GM21737 (cell line): ENCODE data around the gene SLC17A2.
A peak's percentile ranks its signal among the peaks of the same experiment; 100 is the strongest.
"Not testable (repeated sequence)": the region's sequence is repeated elsewhere in the genome, so short reads cannot be mapped to it uniquely, and the experiment has no call there.

Source experiments
- ATAC-seq: cut with Tn5 transposase; IDR thresholded peaks from one replicate; pipeline ENCODE4 v1.9.1; 2021; ENCODE audit warnings: mild to moderate bottlenecking, moderate library complexity; ENCODE audit not compliant: unreplicated experiment

The SLC17A2 gene

DNA sequence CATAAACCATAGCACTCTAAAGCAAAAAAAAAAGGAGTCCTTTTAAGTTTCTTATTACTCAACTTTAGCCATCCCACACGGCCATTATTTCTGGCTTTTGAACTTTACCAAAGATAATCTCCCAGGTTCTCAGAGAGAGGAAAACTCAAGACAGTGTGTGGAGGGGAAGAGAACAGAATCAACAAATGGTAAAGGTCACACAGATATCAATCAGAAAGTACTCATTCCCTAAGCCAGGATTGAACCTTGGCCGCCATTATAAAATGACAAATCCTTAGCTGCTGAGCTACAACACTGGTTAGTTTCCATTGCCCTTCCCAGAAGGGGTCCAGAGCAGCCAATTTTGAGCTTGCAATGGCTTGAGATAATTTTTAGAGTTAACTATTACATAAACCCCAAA, 22.0 kb upstream of the SLC17A2 start:
- no peak for ATAC-seq

DNA sequence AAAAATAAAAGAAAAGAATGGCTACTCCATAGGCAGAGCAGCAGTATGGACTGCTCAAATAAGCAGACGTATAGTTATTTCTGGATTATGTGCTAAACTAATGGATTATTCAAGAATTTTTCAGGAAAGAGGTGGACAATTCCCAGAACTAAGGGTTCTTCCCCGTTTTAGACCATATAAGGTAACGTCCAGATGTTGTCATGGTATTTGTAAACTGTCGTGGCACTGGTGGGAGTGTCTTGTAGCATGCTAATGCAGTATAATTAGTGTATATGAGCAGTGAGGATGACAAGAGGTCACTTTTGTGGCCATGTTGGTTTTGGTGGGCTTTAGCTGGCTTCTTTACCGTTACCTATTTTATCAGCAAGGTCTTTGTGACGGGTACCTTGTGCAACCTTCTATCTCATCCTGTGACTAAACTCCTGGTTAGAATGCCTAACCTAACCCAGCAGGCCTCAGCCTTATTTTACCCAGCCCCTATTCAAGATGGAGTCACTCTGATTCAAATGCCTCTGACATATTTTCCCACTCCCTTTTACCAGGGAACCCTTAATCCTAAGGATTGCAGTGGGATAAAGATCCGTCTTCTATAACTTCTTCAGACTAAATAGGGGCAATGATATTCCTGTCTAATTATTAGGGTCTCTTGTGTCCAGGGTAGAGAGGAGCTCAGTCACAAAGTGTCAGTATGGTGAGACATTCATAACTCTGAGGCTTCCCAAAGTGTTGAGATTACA, 21.0 kb upstream of the SLC17A2 start:
- ATAC-seq: no peak

DNA sequence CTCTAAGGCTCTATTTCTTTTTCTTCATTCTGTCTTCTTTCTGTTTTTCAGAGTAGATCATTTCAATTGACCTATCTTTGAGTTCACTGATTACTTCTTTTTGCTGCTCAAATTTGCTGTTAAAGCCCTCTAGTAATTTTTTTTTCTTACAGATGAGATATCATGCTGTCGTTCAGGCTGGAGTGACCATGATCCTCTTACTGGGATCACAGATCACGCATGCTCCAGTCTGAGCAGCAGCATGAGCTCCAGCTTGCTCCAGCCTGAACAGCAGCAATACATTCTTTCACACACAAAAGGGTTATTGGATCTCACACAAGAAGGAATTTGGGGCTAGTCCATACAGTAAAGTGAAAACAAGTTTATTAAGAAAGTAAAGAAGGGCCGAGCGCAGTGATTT, 19.8 kb upstream of the SLC17A2 start:
- ATAC-seq: no peak

DNA sequence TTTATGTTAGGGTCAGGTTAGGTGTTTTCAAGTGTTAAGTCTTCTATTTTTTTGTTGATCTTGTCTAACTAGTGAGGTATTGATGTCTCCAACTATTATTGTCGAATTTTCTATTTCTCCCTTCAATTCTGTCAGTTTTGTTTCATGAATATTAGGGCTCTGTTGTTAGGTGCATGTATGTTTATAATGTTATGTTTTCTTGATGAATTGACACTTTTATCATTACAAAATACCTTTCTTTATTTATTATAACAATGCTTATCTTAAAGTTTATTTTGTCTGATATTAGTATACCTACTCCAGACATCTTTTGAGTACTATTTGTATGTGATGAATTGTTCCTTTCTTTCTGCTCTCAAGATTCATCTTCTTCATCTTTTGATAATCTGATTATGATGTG, 19.2 kb upstream of the SLC17A2 start:
- no peak for ATAC-seq

- not testable (repeated sequence) for ATAC-seq
Measured at GRCh38 chr6:25947492-25947891, 17.0 kb upstream of the SLC17A2 start.

DNA sequence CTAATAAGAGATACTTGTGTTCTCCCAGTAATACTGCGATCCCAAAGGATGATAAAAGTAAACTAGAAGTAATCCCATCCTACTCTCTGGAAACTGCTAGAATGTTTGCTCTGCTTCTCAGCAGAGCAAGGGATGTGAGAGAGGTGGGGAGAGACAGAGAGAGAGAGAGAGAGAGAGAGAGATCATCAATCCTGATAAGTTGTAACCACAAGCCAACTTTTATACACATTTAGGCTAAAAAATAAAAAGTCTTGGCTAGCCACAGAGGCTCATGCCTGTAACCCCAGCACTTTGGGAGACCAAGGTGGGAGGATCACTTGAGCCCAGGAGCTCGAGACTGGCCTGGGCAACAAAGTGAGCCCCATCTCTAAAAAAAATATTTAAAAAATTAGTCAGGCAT, 16.1 kb upstream of the SLC17A2 start:
- no peak for ATAC-seq

GRCh38 chr6:25945738-25946137, 15.2 kb upstream of the SLC17A2 start:
- not testable (repeated sequence) for ATAC-seq

DNA sequence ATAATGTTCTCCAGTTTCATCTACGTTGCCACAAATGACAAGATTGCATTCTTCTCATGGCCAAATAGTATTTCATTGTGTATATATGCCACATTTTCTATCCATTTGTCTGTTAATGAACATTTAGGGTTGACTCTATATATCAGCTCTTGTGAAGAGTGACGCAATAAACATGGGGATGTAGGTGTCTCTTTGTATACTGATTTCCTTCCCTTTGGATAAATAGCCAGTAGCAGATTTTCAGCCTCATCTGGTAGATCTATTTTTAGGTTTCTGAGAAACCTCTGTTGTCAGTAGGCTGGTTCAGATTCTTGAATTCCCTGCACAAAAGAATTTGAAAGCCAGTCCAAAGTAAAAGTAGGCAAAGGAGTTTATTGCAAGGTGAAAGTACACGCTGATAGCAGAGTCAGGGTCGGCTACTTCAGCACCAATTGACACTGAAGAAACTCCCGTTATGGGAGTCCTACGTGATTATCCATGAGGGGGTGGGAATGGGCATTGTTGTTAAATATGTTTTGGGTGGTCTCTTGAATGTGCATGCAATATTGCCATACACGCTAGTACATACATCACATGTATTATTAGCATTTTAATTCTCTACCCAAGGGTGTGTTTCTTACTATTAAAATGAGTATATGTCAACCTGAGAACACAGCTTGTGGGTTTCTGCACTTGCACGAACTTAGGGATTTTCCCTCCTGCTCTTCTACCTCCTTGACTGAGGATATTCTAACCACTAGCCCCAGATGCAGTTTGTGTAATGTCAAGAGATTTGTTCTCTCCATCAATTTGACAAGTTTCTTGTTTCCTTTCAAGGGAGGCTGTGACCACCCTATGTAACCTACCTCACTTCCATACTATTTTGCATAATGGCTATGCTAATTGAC, 14.4 kb upstream of the SLC17A2 start:
- peak; percentile 90 for ATAC-seq

- no peak for ATAC-seq
Measured at GRCh38 chr6:25943887-25944286, 13.4 kb upstream of the SLC17A2 start.

GRCh38 chr6:25942561-25943147, 12.2 kb upstream of the SLC17A2 start:
- no peak for ATAC-seq

DNA sequence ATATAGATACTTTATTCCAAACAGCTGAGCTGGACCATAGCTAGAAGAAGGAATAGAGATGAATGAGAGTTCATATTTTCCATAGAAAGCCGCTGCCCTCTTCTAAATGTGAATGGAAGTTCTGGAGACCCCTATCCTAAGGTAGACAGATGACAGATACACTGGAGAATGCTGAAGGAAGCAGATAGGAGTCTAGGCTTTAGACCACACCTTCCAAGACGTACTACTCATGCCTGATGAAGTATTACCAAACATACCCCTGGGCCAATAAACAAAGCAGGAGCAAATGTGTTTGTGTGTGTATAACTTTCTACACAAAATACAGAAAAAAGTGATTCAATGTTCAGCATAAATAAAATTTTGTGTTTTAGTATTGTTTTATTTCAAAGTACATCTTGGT, 9.1 kb upstream of the SLC17A2 start:
- no peak for ATAC-seq

GRCh38 chr6:25935953-25936352, 5.5 kb upstream of the SLC17A2 start:
- ATAC-seq: no peak

- ATAC-seq: no peak
Measured at GRCh38 chr6:25934735-25935313, 4.3 kb upstream of the SLC17A2 start.

DNA sequence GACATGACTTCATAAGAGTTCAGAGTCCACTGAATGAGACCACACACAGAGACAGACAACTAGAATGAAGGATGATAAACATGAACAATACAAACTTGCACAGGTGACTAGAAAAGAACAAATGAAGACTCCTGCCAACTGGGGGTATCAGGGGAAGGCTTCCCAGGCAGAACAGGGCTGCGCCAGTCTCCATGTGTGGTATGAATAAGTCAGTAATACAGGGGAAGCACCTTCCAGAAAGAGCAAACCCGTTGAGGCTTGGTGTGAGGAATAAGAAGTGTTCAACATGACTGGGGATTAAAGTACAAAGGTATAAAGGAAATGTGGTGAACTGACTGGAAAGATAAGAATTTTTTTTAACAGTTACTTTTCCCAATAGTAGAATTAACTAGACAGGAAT, 3.7 kb upstream of the SLC17A2 start:
- ATAC-seq: no peak

GRCh38 chr6:25931411-25931709, 869 bp upstream of the SLC17A2 start:
- no peak for ATAC-seq

DNA sequence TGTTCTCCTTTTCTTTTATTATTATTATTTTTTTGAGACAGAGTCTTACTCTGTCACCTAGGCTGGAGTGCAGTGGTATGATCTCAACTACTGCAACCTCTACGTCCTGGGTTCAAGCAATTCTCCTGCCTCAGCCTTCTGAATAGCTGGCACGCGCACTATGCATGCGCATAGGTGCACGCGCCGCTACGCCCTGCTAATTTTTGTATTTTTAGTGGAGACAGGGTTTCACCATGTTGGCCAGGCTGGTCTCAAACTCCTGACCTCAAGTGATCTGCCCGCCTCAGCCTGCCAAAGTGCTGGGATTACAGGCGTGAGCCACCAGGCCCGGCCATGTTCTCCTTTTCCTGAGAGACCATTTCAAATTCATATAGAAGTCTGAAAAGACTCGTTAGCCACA, 706 bp downstream of the SLC17A2 start:
- ATAC-seq: not testable (repeated sequence)

DNA sequence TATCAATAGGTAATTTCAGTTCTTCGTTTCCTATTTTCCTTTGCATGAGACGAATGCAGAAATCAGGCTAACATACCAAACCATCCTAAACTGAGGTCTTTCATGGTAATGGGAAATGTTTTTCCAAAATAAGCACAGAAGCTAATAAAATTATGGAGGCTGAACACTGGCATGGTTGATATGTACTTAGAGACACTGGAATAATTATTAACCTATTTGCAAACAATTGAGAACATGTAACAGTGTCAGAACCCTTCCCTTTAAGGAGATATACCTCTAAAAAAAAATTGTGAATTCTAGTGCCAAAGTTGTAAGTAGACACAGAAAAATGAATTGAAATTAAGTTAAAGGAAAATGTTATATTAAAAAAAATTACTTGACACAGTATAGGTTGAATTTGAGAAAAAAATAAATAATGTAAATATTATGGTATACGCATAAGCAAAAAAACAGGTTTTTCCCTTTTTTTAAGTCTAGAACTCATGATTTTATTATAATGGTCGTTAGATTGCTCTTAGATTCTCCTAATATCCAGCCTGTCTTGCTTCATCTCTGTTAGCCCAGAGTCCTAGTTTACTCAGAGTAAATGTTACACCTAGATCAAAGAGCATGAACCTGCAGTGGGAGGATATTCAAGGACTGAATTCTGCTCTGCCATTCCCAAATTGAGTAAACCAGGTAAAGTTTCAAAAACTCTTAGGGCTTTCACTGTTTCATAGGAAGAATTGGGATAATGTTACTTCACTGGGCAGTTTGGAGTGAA, 1.7 kb downstream of the SLC17A2 start:
- ATAC-seq: no peak

GRCh38 chr6:25927756-25928216, 2.7 kb downstream of the SLC17A2 start:
- no peak for ATAC-seq

GRCh38 chr6:25927178-25927577, 3.3 kb downstream of the SLC17A2 start:
- no peak for ATAC-seq

GRCh38 chr6:25925876-25926275, 4.6 kb downstream of the SLC17A2 start:
- ATAC-seq: no peak

DNA sequence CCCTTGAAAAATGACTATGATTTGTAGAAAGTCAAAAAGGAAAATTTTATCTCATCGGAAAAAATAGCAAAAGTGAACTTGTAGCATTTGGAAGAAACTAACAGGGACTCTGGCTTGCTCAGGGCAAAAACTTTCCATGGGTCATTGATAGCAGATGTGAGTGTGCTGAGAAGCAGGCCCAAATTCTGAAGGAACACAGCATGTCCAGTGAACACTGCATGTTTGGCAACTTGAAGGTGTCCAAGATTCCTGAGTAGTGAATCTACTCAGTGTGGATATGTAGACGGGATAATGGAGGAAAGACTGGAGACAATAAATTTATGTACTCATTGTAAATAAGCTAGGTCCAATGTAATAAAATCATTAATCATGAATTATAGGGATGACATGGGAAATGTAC, 8.2 kb downstream of the SLC17A2 start:
- ATAC-seq: no peak
